IMR-90 (cell line): ENCODE data around the gene MRPL19. TPM values are rescaled to one million over a fixed set of nuclear protein-coding genes. Genes with fewer than 3 reads are reported as not detected.

Experiments
- ATAC-seq: fragments of 200-7000 bp; cut with Tn5 transposase; 2 replicates; pipeline ENCODE4 v1.9.1; 2020; ENCODE audit warnings: low read depth, mild to moderate bottlenecking, moderate library complexity
- BruUV-seq: library from RNA; stranded (reverse); fragments of 400-500 nt; replicated peaks from 2 replicates; lab custom pipeline; 2021; lab: Mats Ljungman, UMichigan
- CTCF ChIA-PET: fragments of 300-600 bp; formaldehyde crosslinking; extraction: SDS; loops from one replicate; lab custom pipeline; 2021; ENCODE audit warnings: antibody characterized with exemption; lab: Yijun Ruan, JAX
- POLR2A ChIA-PET: fragments of 300-600 bp; sonication (Branson Sonifier 250); formaldehyde crosslinking; loops from one replicate; lab custom pipeline; 2022; ENCODE audit warnings: antibody characterized with exemption; ENCODE audit not compliant: unreplicated experiment; lab: Charles Lee
- DNase-seq: peaks from one replicate; pipeline ENCODE4 v3.0.0; 2013
- H2AFZ ChIP-seq: replicated peaks from 2 replicates; pipeline ENCODE3; 2013; ENCODE audit warnings: low read length, mild to moderate bottlenecking; ENCODE audit not compliant: poor library complexity
- H2AK5ac ChIP-seq: 2 replicates; pipeline ENCODE4 v1.6.1; 2013; ENCODE audit warnings: low read depth, low read length, inconsistent platforms
- H2AK9ac ChIP-seq: replicated peaks from 2 replicates; pipeline ENCODE3; 2013; ENCODE audit warnings: mild to moderate bottlenecking, low read depth, low read length, moderate library complexity; ENCODE audit not compliant: poor library complexity
- H2BK120ac ChIP-seq: 2 replicates; pipeline ENCODE4 v1.6.1; 2013; ENCODE audit warnings: low read depth, low read length, inconsistent platforms
- H2BK15ac ChIP-seq: 3 replicates; pipeline ENCODE4 v1.6.1; 2013; ENCODE audit warnings: low read depth, low read length, inconsistent platforms
- H2BK20ac ChIP-seq: 2 replicates; pipeline ENCODE4 v1.6.1; 2013; ENCODE audit warnings: low read depth, mild to moderate bottlenecking, inconsistent platforms, low read length, moderate library complexity
- H2BK5ac ChIP-seq: 2 replicates; pipeline ENCODE4 v1.6.1; 2013; ENCODE audit warnings: mild to moderate bottlenecking, low read depth, low read length, inconsistent platforms; ENCODE audit not compliant: poor library complexity, severe bottlenecking
- H3K14ac ChIP-seq: replicated peaks from 2 replicates; pipeline ENCODE4 v1.6.1; 2013; ENCODE audit warnings: low read depth, low read length, inconsistent platforms
- H3K18ac ChIP-seq: 2 replicates; pipeline ENCODE4 v1.6.1; 2013; ENCODE audit warnings: low read depth, low read length, control low read depth
- H3K23ac ChIP-seq: 2 replicates; pipeline ENCODE4 v1.6.1; 2013; ENCODE audit warnings: low read depth, low read length, inconsistent platforms
- H3K27ac ChIP-seq: 2 replicates; pipeline ENCODE4 v1.5.1; 2013; ENCODE audit warnings: mild to moderate bottlenecking, control low read depth, low read length; ENCODE audit not compliant: insufficient read depth
- H3K27me3 ChIP-seq: 2 replicates; pipeline ENCODE4 v1.6.1; 2013; ENCODE audit warnings: low read length; ENCODE audit not compliant: control insufficient read depth, insufficient read depth
- H3K36me3 ChIP-seq: 2 replicates; pipeline ENCODE4 v1.6.1; 2013; ENCODE audit warnings: low read length, mixed read lengths; ENCODE audit not compliant: control insufficient read depth, insufficient read depth
- H3K4ac ChIP-seq: 2 replicates; pipeline ENCODE4 v1.6.1; 2013; ENCODE audit warnings: low read depth, low read length, inconsistent platforms
- H3K4me1 ChIP-seq: 2 replicates; pipeline ENCODE4 v1.6.1; 2013; ENCODE audit warnings: low read length, mixed read lengths; ENCODE audit not compliant: control insufficient read depth, insufficient read depth
- H3K4me2 ChIP-seq: 2 replicates; pipeline ENCODE4 v1.6.1; 2013; ENCODE audit warnings: low read depth, mild to moderate bottlenecking, control low read depth, low read length, moderate library complexity
- H3K4me3 ChIP-seq: 2 replicates; pipeline ENCODE4 v1.5.1; 2013; ENCODE audit warnings: low read depth, mild to moderate bottlenecking, control low read depth, low read length, moderate library complexity; ENCODE audit not compliant: insufficient read depth
- H3K56ac ChIP-seq: 2 replicates; pipeline ENCODE4 v1.6.1; 2013; ENCODE audit warnings: low read length, inconsistent platforms; ENCODE audit not compliant: insufficient read depth; ENCODE audit errors: extremely low read depth
- H3K79me1 ChIP-seq, 2 experiments: 2 replicates each; pipeline ENCODE4 v1.6.1; 2013; ENCODE audit warnings: low read length in 2 of 2, inconsistent platforms in 1 of 2, low read depth in 1 of 2
- H3K9ac ChIP-seq: 2 replicates; pipeline ENCODE4 v1.6.1; 2013; ENCODE audit warnings: low read depth, low read length, control low read depth
- H3K9me1 ChIP-seq: 2 replicates; pipeline ENCODE4 v1.6.1; 2013; ENCODE audit warnings: low read length, inconsistent platforms; ENCODE audit not compliant: insufficient read depth
- H3K9me3 ChIP-seq: 2 replicates; pipeline ENCODE4 v1.6.1; 2013; ENCODE audit warnings: low read length; ENCODE audit not compliant: control insufficient read depth, insufficient read depth
- H4K20me1 ChIP-seq: 2 replicates; pipeline ENCODE4 v1.6.1; 2013; ENCODE audit warnings: low read length, inconsistent platforms; ENCODE audit not compliant: insufficient read depth
- H4K5ac ChIP-seq: 2 replicates; pipeline ENCODE4 v1.6.1; 2013; ENCODE audit warnings: mild to moderate bottlenecking, low read depth, low read length, control low read depth
- H4K8ac ChIP-seq, 2 experiments: 2 replicates each; pipeline ENCODE4 v1.6.1; 2013; ENCODE audit warnings: low read depth in 2 of 2, low read length in 2 of 2, control low read depth in 1 of 2, inconsistent platforms in 1 of 2
- H4K91ac ChIP-seq: 2 replicates; pipeline ENCODE4 v1.6.1; 2013; ENCODE audit warnings: low read depth, low read length, inconsistent platforms; ENCODE audit not compliant: insufficient read depth
- BHLHE40 ChIP-seq: fragments of 150-350 bp; IDR thresholded peaks from 2 replicates; pipeline ENCODE4 v1.6.1; 2016; ENCODE audit warnings: mild to moderate bottlenecking, low read depth, low read length
- CEBPB ChIP-seq: IDR thresholded peaks from 2 replicates; pipeline ENCODE4 v1.6.1; 2012; ENCODE audit warnings: low read depth, low read length, improper control_type of control experiment
- CHD1 ChIP-seq: IDR thresholded peaks from 2 replicates; pipeline ENCODE4 v1.6.1; 2012; ENCODE audit warnings: low read depth, low read length, improper control_type of control experiment
- CTCF ChIP-seq: conservative IDR thresholded peaks from 2 replicates; pipeline ENCODE4 v1.5.1; 2012; ENCODE audit warnings: mild to moderate bottlenecking, low read depth, low read length, improper control_type of control experiment
- ELK1 ChIP-seq: fragments of 150-350 bp; IDR thresholded peaks from 2 replicates; pipeline ENCODE4 v1.6.1; 2016; ENCODE audit warnings: low read depth, mild to moderate bottlenecking, low read length, moderate library complexity, borderline replicate concordance
- FOS ChIP-seq: fragments of 150-350 bp; IDR thresholded peaks from 2 replicates; pipeline ENCODE4 v1.6.1; 2016; ENCODE audit warnings: low read depth, low read length
- MAFK ChIP-seq: IDR thresholded peaks from 2 replicates; pipeline ENCODE4 v1.6.1; 2012; ENCODE audit warnings: low read depth, low read length, improper control_type of control experiment
- MAZ ChIP-seq: IDR thresholded peaks from 2 replicates; pipeline ENCODE4 v1.6.1; 2012; ENCODE audit warnings: low read depth, mild to moderate bottlenecking, low read length, improper control_type of control experiment, moderate library complexity, borderline replicate concordance
- MXI1 ChIP-seq: IDR thresholded peaks from 2 replicates; pipeline ENCODE4 v1.6.1; 2012; ENCODE audit warnings: low read depth, mild to moderate bottlenecking, low read length, moderate library complexity, borderline replicate concordance
- NFE2L2 ChIP-seq: fragments of 150-350 bp; IDR thresholded peaks from 2 replicates; pipeline ENCODE4 v1.6.1; 2016; ENCODE audit warnings: low read depth, mild to moderate bottlenecking, low read length
- POLR2A ChIP-seq: IDR thresholded peaks from 2 replicates; pipeline ENCODE4 v1.6.1; 2012; ENCODE audit warnings: mild to moderate bottlenecking, low read depth, low read length
- RAD21 ChIP-seq: IDR thresholded peaks from 2 replicates; pipeline ENCODE4 v1.6.1; 2012; ENCODE audit warnings: low read length, improper control_type of control experiment
- RCOR1 ChIP-seq: IDR thresholded peaks from 2 replicates; pipeline ENCODE4 v1.6.1; 2012; ENCODE audit warnings: mild to moderate bottlenecking, low read length, improper control_type of control experiment; ENCODE audit not compliant: insufficient replicate concordance
- RFX5 ChIP-seq: IDR thresholded peaks from 2 replicates; pipeline ENCODE4 v1.8.0; 2012; ENCODE audit warnings: low read depth, mild to moderate bottlenecking, low read length, moderate library complexity
- SMC3 ChIP-seq: fragments of 150-350 bp; IDR thresholded peaks from 2 replicates; pipeline ENCODE4 v1.6.1; 2016; ENCODE audit warnings: low read depth, mild to moderate bottlenecking, antibody characterized with exemption, low read length, moderate library complexity
- USF2 ChIP-seq: fragments of 150-350 bp; IDR thresholded peaks from 2 replicates; pipeline ENCODE4 v1.6.1; 2017; ENCODE audit warnings: mild to moderate bottlenecking, antibody characterized with exemption, low read length, low read depth
- WGBS, 2 experiments: methylation state at CpG; one replicate each; pipeline versions ENCODE4 v1.1.5 to v1.1.7; 2013; ENCODE audit warnings: missing lambda C conversion rate in 2 of 2; ENCODE audit not compliant: insufficient read length in 1 of 2; ENCODE audit errors: extremely low coverage in 2 of 2; 5-methylcytosine and 5-hydroxymethylcytosine counted together
- dilution Hi-C: fragments of 300-500 bp; cut with HindIII; formaldehyde crosslinking; loops from one replicate; pipeline ENCODE4 v1.14.3; 2018; ENCODE audit warnings: low sequenced_read_pairs; ENCODE audit not compliant: unreplicated experiment
- in situ Hi-C: fragments of 300-500 bp; cut with MboI; formaldehyde crosslinking; loops from 3 replicates; pipeline ENCODE4 v1.14.3; 2019; ENCODE audit warnings: low sequenced_read_pairs, inconsistent platforms, mixed read lengths
- intact Hi-C: fragments of 100-400 bp; cut with micrococcal nuclease; formaldehyde crosslinking; loops from 2 replicates; pipeline ENCODE4 v1.10.0; 2022
- polyA plus RNA-seq, 3 experiments: library from polyadenylated mRNA; depleted of rRNA; stranded (reverse); fragments of >200 nt; gene quantifications; 2 replicates each; pipeline ENCODE4 v1.2.3, GENCODE V29; 2012; ENCODE audit warnings: low replicate concordance in 1 of 3
- total RNA-seq: library from RNA; depleted of rRNA; stranded (reverse); fragments of >200 nt; gene quantifications from 2 replicates; pipeline ENCODE4 v1.2.3, GENCODE V29; 2012

The MRPL19 gene
- total and polyA plus RNA-seq, 2 of the 4 experiments (the other 2 are of a cell fraction), result 24.8 to 28.5 TPM

DNA sequence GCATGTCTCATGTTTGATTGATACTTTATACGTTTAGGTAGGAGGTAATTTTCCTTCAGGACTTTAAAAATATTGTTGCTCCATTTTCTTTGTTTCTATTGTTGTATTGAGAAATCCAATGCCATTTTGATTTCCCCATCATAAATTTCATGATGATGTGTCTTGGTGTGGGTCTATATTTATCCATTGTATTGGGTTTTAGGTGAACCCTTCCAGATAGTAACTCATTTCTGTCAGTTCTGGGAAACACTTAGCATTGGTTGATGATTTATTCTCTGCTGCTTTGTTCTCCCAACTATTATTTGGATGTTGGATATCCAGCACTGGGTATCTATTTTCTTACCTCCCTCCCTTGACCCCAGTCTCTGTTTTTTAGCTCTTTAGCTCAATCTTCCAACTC, 10.0 kb downstream of the MRPL19 start:
- no peak overlapping the region for H2BK20ac ChIP-seq
- H3K9ac ChIP-seq, result no peak overlapping the region
- no peak overlapping the region for H3K18ac ChIP-seq
- no peak overlapping the region for H4K8ac ChIP-seq
- H3K79me1 ChIP-seq, result peaks cover 13 to 25% of the 10 kb centered on the region in 2 experiments; a peak in 3 of 4 replicates
- no peak overlapping the region for H3K4me2 ChIP-seq
- peaks cover 2% of the 10 kb centered on the region; the same call in 1 of the 2 replicates for H3K4me1 ChIP-seq
- dilution Hi-C loops, result no loop called here
- no peaks in the 10 kb centered on the region for H3K9me3 ChIP-seq
- intact Hi-C loops, result no loop called here
- no peak overlapping the region for H4K5ac ChIP-seq
- no peak overlapping the region for H3K14ac ChIP-seq
- ChIA-PET POLR2A (no interaction called here), CTCF (no interaction called here)
- no peak overlapping the region for H4K91ac ChIP-seq
- H2AK5ac ChIP-seq, result no peak overlapping the region
- no peak overlapping the region for H2AK9ac ChIP-seq
- no peaks in the 10 kb centered on the region for H4K20me1 ChIP-seq
- H3K23ac ChIP-seq, result no peak overlapping the region
- H3K36me3 ChIP-seq, result peaks cover 26% of the 10 kb centered on the region
- DNase-seq, result no peak
- no peak overlapping the region for H2BK120ac ChIP-seq
- H2BK5ac ChIP-seq, result no peak overlapping the region
- no peak overlapping the region for H3K56ac ChIP-seq
- TF ChIP-seq CTCF (no peak), ELK1 (no peak), MAZ (no peak), CEBPB (no peak), MXI1 (no peak), USF2 (no peak), CHD1 (no peak), POLR2A (no peak), NFE2L2 (no peak), RCOR1 (no peak), SMC3 (no peak), RAD21 (no peak), MAFK (no peak), FOS (no peak), RFX5 (no peak), BHLHE40 (no peak)
- H3K9me1 ChIP-seq, result peaks cover 3% of the 10 kb centered on the region
- ATAC-seq, result no peak
- no peaks in the 10 kb centered on the region for H3K27me3 ChIP-seq
- H2AFZ ChIP-seq, result no peak overlapping the region
- H3K4me3 ChIP-seq, result no peak overlapping the region
- no peak overlapping the region for H3K4ac ChIP-seq
- BruUV-seq, result no TSS peak
- WGBS, 2 experiments, result no CpG with 5 or more reads among the region's 1 CpG
- no peak overlapping the region for H3K27ac ChIP-seq
- no peak overlapping the region for H2BK15ac ChIP-seq
- in situ Hi-C loops, result no loop called here
